ENCODE measurements around the gene RPL10A. TPM values are rescaled to one million over a fixed set of nuclear protein-coding genes. Genes with fewer than 3 reads are reported as not detected.

The RPL10A gene
- 1,895 TPM for polyA plus RNA-seq (2013, experiment 1 of 4)
- 1,952 TPM for polyA plus RNA-seq (2013, experiment 2 of 4)
- polyA plus RNA-seq (2013, experiment 3 of 4) = 2,228 TPM
- 2,452 TPM for polyA plus RNA-seq (2013, experiment 4 of 4)

- 0% methylated on average over 86 of the region's 86 CpGs for WGBS, 2 experiments
Observed at GRCh38 chr6:35468181-35468979, at the start of gene RPL10A. Gene RPL10A (plus strand): TSS chr6:35468401. CDS start chr6:35468435, 34 bp downstream.

DNA sequence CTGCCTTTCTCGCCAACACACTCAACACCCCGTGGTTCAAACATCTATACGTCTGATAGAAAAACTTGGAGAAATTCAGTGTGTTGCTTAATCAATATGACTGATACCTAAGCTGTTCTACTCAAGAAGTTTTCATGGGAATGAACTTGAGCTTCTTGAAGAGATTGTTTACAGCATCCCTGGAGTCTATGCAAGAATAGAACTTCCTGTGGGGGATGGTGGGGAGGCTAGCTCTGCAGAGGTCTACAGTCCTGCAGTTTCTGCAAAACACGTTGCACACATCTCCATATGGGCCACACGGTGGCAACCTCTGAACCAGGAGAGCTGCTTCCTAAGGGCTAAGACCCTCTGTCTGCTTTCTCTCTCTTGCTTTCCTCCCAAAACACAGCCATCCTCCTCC is 48.8 kb upstream of the RPL10A start:
- Histone ChIP-seq H3K27me3 (ENCODE audit: control insufficient read depth, insufficient read depth, low read length, poor library complexity, severe bottlenecking) (no peaks in the 10 kb centered on the region), H3K4me3 (ENCODE audit: insufficient read depth, low read depth, low read length) (no peak overlapping the region), H3K9me3 (ENCODE audit: control insufficient read depth, low read length) (no peaks in the 10 kb centered on the region), H3K27ac (ENCODE audit: insufficient read depth, low read depth, low read length, poor library complexity, severe bottlenecking) (no peak overlapping the region), H3K4me1 (ENCODE audit: control insufficient read depth, insufficient read depth, low read length) (peaks cover 6% of the 10 kb centered on the region), H3K36me3 (ENCODE audit: control insufficient read depth, insufficient read depth, low read length) (no peaks in the 10 kb centered on the region)
- 77 to 79% methylated on average over 5 of the region's 5 CpGs for WGBS, 2 experiments

More at GRCh38 chr6:35468181-35468979, at the start of gene RPL10A:
- Histone ChIP-seq H3K4me1 (ENCODE audit: control insufficient read depth, insufficient read depth, low read length) (peaks cover 11% of the 10 kb centered on the region), H3K27me3 (ENCODE audit: control insufficient read depth, insufficient read depth, low read length, poor library complexity, severe bottlenecking) (peaks cover 4% of the 10 kb centered on the region), H3K9me3 (ENCODE audit: control insufficient read depth, low read length) (no peaks in the 10 kb centered on the region), H3K27ac (ENCODE audit: insufficient read depth, low read depth, low read length, poor library complexity, severe bottlenecking) (peak within 1 kb of the TSS; percentile 95), H3K4me3 (ENCODE audit: insufficient read depth, low read depth, low read length) (peak within 1 kb of the TSS; percentile 99), H3K36me3 (ENCODE audit: control insufficient read depth, insufficient read depth, low read length) (peaks cover 23% of the 10 kb centered on the region)

DNA sequence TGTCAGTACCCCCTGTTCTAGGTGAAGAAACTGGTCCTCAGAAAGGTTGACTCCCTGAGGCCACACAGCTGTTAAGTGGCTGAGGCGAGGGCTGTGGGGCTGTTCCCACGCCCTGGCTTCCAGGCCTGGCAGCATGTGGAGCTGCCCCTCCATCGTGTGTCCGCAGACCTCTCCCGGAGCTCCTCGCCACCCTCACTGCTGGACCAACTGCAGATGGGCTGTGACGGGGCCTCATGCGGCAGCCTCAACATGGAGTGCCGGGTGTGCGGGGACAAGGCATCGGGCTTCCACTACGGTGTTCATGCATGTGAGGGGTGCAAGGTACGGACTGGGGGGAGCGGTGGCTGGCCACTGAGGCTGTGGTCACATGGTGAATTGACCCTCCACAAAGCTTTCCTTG is 48.2 kb upstream of the RPL10A start:
- Histone ChIP-seq H3K27ac (ENCODE audit: insufficient read depth, low read depth, low read length, poor library complexity, severe bottlenecking) (no peak overlapping the region), H3K4me1 (ENCODE audit: control insufficient read depth, insufficient read depth, low read length) (peaks cover 1% of the 10 kb centered on the region), H3K36me3 (ENCODE audit: control insufficient read depth, insufficient read depth, low read length) (no peaks in the 10 kb centered on the region), H3K9me3 (ENCODE audit: control insufficient read depth, low read length) (no peaks in the 10 kb centered on the region), H3K27me3 (ENCODE audit: control insufficient read depth, insufficient read depth, low read length, poor library complexity, severe bottlenecking) (no peaks in the 10 kb centered on the region), H3K4me3 (ENCODE audit: insufficient read depth, low read depth, low read length) (no peak overlapping the region)
- 95 to 96% methylated on average over 14 of the region's 14 CpGs for WGBS, 2 experiments

GRCh38 chr6:35425284-35425683 is 42.9 kb upstream of the RPL10A start:
- 90 to 95% methylated on average over 3 of the region's 3 CpGs for WGBS, 2 experiments
- Histone ChIP-seq H3K4me3 (ENCODE audit: insufficient read depth, low read depth, low read length) (no peak overlapping the region), H3K36me3 (ENCODE audit: control insufficient read depth, insufficient read depth, low read length) (peaks cover 4% of the 10 kb centered on the region), H3K9me3 (ENCODE audit: control insufficient read depth, low read length) (no peaks in the 10 kb centered on the region), H3K4me1 (ENCODE audit: control insufficient read depth, insufficient read depth, low read length) (no peaks in the 10 kb centered on the region), H3K27me3 (ENCODE audit: control insufficient read depth, insufficient read depth, low read length, poor library complexity, severe bottlenecking) (no peaks in the 10 kb centered on the region), H3K27ac (ENCODE audit: insufficient read depth, low read depth, low read length, poor library complexity, severe bottlenecking) (no peak overlapping the region)

DNA sequence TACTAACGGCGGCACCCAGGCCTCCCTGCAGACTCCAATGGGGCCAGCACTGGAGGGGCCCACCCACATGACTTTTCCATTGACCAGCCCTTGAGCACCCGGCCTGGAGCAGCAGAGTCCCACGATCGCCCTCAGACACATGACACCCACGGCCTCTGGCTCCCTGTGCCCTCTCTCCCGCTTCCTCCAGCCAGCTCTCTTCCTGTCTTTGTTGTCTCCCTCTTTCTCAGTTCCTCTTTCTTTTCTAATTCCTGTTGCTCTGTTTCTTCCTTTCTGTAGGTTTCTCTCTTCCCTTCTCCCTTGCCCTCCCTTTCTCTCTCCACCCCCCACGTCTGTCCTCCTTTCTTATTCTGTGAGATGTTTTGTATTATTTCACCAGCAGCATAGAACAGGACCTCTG is 42.1 kb upstream of the RPL10A start:
- Histone ChIP-seq H3K27me3 (ENCODE audit: control insufficient read depth, insufficient read depth, low read length, poor library complexity, severe bottlenecking) (no peaks in the 10 kb centered on the region), H3K9me3 (ENCODE audit: control insufficient read depth, low read length) (no peaks in the 10 kb centered on the region), H3K27ac (ENCODE audit: insufficient read depth, low read depth, low read length, poor library complexity, severe bottlenecking) (no peak overlapping the region), H3K4me1 (ENCODE audit: control insufficient read depth, insufficient read depth, low read length) (no peaks in the 10 kb centered on the region), H3K36me3 (ENCODE audit: control insufficient read depth, insufficient read depth, low read length) (peaks cover 4% of the 10 kb centered on the region), H3K4me3 (ENCODE audit: insufficient read depth, low read depth, low read length) (no peak overlapping the region)
- WGBS, 2 experiments = 89 to 90% methylated on average over 7 to 8 of the region's 8 CpGs

- Histone ChIP-seq H3K4me1 (ENCODE audit: control insufficient read depth, insufficient read depth, low read length) (no peaks in the 10 kb centered on the region), H3K9me3 (ENCODE audit: control insufficient read depth, low read length) (no peaks in the 10 kb centered on the region), H3K36me3 (ENCODE audit: control insufficient read depth, insufficient read depth, low read length) (peaks cover 4% of the 10 kb centered on the region), H3K4me3 (ENCODE audit: insufficient read depth, low read depth, low read length) (no peak overlapping the region), H3K27ac (ENCODE audit: insufficient read depth, low read depth, low read length, poor library complexity, severe bottlenecking) (no peak overlapping the region), H3K27me3 (ENCODE audit: control insufficient read depth, insufficient read depth, low read length, poor library complexity, severe bottlenecking) (no peaks in the 10 kb centered on the region)
- WGBS, 2 experiments = 89 to 91% methylated on average over 5 of the region's 5 CpGs
Observed at GRCh38 chr6:35427435-35427834, 40.8 kb upstream of the RPL10A start.

DNA sequence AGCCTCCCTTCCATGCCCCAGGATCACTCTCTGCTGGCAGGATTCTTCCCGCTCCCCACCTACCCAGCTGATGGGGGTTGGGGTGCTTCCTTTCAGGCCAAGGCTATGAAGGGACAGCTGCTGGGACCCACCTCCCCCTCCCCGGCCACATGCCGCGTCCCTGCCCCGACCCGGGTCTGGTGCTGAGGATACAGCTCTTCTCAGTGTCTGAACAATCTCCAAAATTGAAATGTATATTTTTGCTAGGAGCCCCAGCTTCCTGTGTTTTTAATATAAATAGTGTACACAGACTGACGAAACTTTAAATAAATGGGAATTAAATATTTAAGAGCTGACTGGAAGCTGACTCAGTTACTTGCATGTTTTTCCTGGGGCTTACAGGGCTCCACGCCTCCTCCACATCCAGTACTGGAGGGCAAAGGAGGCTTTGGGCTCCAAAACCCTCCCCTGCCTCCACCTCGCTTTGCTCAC is 40.3 kb upstream of the RPL10A start:
- 74 to 78% methylated on average over 9 of the region's 9 CpGs for WGBS, 2 experiments

DNA sequence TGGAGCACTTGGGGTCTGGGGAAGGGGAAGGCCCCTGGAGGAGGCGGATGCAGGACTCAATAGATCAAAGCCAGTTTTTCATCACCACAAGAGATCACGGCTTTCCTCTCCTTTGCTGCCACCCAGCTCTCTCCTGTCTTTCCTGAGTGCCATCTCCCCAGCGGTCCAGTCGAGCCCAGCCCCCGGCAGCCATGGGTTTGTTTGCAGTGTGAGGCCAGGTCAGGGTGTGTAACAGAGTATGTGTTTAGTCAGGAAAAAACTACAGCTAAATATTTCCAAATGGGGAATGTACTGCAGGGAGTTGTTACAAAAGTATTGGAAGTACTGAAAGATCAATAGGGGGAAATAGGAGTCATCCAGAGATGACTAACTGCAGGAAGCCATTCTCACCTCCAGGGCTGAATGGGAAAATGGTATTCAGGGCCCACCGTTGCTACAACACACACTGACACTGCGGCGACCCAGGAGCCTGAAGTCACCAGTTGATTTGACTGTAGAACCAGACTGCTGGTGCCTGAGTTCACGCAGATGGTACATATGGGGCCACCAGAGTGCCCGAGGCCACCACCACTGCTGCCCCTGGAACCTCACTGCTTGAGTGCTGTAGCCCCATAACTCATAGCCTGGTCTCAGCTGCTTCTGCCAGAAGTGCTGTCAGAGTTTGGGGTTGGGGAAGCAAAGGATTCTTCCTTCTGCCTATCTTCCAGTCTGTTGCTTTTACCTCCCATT is 39.6 kb upstream of the RPL10A start:
- Histone ChIP-seq H3K4me3 (ENCODE audit: insufficient read depth, low read depth, low read length) (no peak overlapping the region), H3K4me1 (ENCODE audit: control insufficient read depth, insufficient read depth, low read length) (no peaks in the 10 kb centered on the region), H3K36me3 (ENCODE audit: control insufficient read depth, insufficient read depth, low read length) (peaks cover 4% of the 10 kb centered on the region), H3K9me3 (ENCODE audit: control insufficient read depth, low read length) (no peaks in the 10 kb centered on the region), H3K27me3 (ENCODE audit: control insufficient read depth, insufficient read depth, low read length, poor library complexity, severe bottlenecking) (no peaks in the 10 kb centered on the region), H3K27ac (ENCODE audit: insufficient read depth, low read depth, low read length, poor library complexity, severe bottlenecking) (no peak overlapping the region)
- WGBS, 2 experiments = 89 to 92% methylated on average over 10 of the region's 10 CpGs

More for the DNA sequence above, 40.3 kb upstream of the RPL10A start:
- Histone ChIP-seq H3K4me1 (ENCODE audit: control insufficient read depth, insufficient read depth, low read length) (no peaks in the 10 kb centered on the region), H3K36me3 (ENCODE audit: control insufficient read depth, insufficient read depth, low read length) (peaks cover 4% of the 10 kb centered on the region), H3K9me3 (ENCODE audit: control insufficient read depth, low read length) (no peaks in the 10 kb centered on the region), H3K4me3 (ENCODE audit: insufficient read depth, low read depth, low read length) (no peak overlapping the region), H3K27ac (ENCODE audit: insufficient read depth, low read depth, low read length, poor library complexity, severe bottlenecking) (no peak overlapping the region), H3K27me3 (ENCODE audit: control insufficient read depth, insufficient read depth, low read length, poor library complexity, severe bottlenecking) (no peaks in the 10 kb centered on the region)

DNA sequence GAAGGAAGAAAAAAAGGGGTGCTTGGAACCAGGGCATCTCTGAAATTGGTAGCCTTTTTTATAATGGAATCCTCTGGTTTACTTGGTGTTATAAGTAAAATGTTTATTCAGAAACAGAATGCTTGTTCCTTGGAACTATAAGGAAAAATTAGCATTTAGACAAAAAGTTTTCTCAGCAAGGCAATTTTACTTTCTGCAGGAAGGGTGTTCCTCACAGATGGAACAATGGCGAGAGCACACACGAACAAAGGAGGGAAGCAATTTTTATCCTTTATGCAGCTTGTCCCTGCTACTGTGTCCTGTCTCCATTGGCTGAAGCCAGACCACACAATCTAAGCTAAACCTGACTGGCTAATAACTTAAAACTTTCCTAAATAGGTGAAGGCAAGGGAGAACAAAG is 38.7 kb upstream of the RPL10A start:
- H3K27me3 ChIP-seq (ENCODE audit: control insufficient read depth, insufficient read depth, low read length, poor library complexity, severe bottlenecking) = no peaks in the 10 kb centered on the region
- no peak overlapping the region for H3K27ac ChIP-seq (ENCODE audit: insufficient read depth, low read depth, low read length, poor library complexity, severe bottlenecking)
- no peak overlapping the region for H3K4me3 ChIP-seq (ENCODE audit: insufficient read depth, low read depth, low read length)
- H3K36me3 ChIP-seq (ENCODE audit: control insufficient read depth, insufficient read depth, low read length) = peaks cover 4% of the 10 kb centered on the region
- WGBS, 2 experiments = 92 to 94% methylated on average over 2 of the region's 2 CpGs
- H3K9me3 ChIP-seq (ENCODE audit: control insufficient read depth, low read length) = no peaks in the 10 kb centered on the region
- H3K4me1 ChIP-seq (ENCODE audit: control insufficient read depth, insufficient read depth, low read length) = no peaks in the 10 kb centered on the region

DNA sequence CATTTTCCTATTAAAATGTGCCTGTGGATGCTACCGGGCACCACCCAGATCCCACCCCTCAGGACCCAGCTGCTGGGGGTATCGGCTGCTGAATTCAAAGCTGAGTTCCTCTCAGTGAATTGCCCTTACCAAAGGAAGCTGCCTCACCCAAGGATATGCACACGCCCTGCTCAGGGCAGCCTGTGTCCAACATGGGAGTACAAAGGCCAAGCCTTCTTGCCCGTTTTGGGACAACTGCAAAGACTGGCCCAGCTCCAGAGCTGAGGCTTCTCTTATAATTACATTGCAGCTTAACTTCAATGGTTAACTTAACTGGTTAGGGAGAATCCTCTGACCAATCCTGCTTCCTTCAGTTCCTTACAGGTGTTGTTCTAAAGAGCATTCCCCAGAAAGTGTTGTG is 35.9 kb upstream of the RPL10A start:
- Histone ChIP-seq H3K27ac (ENCODE audit: insufficient read depth, low read depth, low read length, poor library complexity, severe bottlenecking) (no peak overlapping the region), H3K27me3 (ENCODE audit: control insufficient read depth, insufficient read depth, low read length, poor library complexity, severe bottlenecking) (no peaks in the 10 kb centered on the region), H3K4me3 (ENCODE audit: insufficient read depth, low read depth, low read length) (no peak overlapping the region), H3K4me1 (ENCODE audit: control insufficient read depth, insufficient read depth, low read length) (no peaks in the 10 kb centered on the region), H3K36me3 (ENCODE audit: control insufficient read depth, insufficient read depth, low read length) (peaks cover 4% of the 10 kb centered on the region), H3K9me3 (ENCODE audit: control insufficient read depth, low read length) (no peaks in the 10 kb centered on the region)
- 90 to 94% methylated on average over 4 of the region's 4 CpGs for WGBS, 2 experiments
